TTC549 (cell line): Measurements from ENCODE around the gene MT4.
"Not testable (repeated sequence)": the region's sequence is repeated elsewhere in the genome, so short reads cannot be mapped to it uniquely, and the experiment has no call there.

ENCODE experiments used
- FAIRE-seq: peaks from 2 replicates; lab custom pipeline; 2012; peaks lifted over from hg19 to GRCh38; lab: Jason Lieb, UNC

MT4 gene

GRCh38 chr16:56559109-56559508 lies 5.8 kb upstream of the MT4 start:
- FAIRE-seq = no peak

GRCh38 chr16:56560447-56560846 lies 4.4 kb upstream of the MT4 start:
- FAIRE-seq = no peak

- no peak for FAIRE-seq
Measured at GRCh38 chr16:56561126-56561525, 3.7 kb upstream of the MT4 start.

GRCh38 chr16:56569971-56570370 lies 5.1 kb downstream of the MT4 start:
- no peak for FAIRE-seq

GRCh38 chr16:56571525-56571924 lies 6.7 kb downstream of the MT4 start:
- FAIRE-seq = no peak

GRCh38 chr16:56574625-56575024 lies 9.8 kb downstream of the MT4 start:
- FAIRE-seq = no peak

- no peak for FAIRE-seq
Measured at GRCh38 chr16:56576585-56577299, 11.9 kb downstream of the MT4 start.

GRCh38 chr16:56577300-56577625 lies 12.4 kb downstream of the MT4 start:
- FAIRE-seq = no peak

- no peak for FAIRE-seq
Measured at GRCh38 chr16:56580391-56581048, 15.6 kb downstream of the MT4 start.

- FAIRE-seq = not testable (repeated sequence)
Measured at GRCh38 chr16:56582911-56583310, 18.0 kb downstream of the MT4 start.

GRCh38 chr16:56583351-56584168 lies 18.7 kb downstream of the MT4 start:
- FAIRE-seq = no peak

- FAIRE-seq = no peak
Measured at GRCh38 chr16:56584276-56584675, 19.4 kb downstream of the MT4 start.

- no peak for FAIRE-seq
Measured at GRCh38 chr16:56588781-56589140, 23.9 kb downstream of the MT4 start.

GRCh38 chr16:56589141-56590039 lies 24.5 kb downstream of the MT4 start, which contains the start of gene MT3:
TSS of gene MT3 (plus strand) at chr16:56589528. CDS start at chr16:56589591, 63 bp downstream.
- FAIRE-seq = no peak

GRCh38 chr16:56591377-56592060 lies 26.6 kb downstream of the MT4 start:
- no peak for FAIRE-seq

GRCh38 chr16:56593573-56594291 lies 28.9 kb downstream of the MT4 start:
- FAIRE-seq = no peak

GRCh38 chr16:56594292-56594619 lies 29.4 kb downstream of the MT4 start:
- FAIRE-seq = no peak

GRCh38 chr16:56600398-56600999 lies 35.6 kb downstream of the MT4 start:
- FAIRE-seq = no peak

GRCh38 chr16:56601325-56601724 lies 36.5 kb downstream of the MT4 start:
- no peak for FAIRE-seq

GRCh38 chr16:56603589-56603988 lies 38.7 kb downstream of the MT4 start:
- FAIRE-seq = no peak

- no peak for FAIRE-seq
Measured at GRCh38 chr16:56604966-56605365, 40.1 kb downstream of the MT4 start.
